Iris pigment epithelial cell (primary cell): ENCODE data around the gene IL17REL.

Experiments used
- DNase-seq: peaks from one replicate; pipeline ENCODE4 v3.0.0-alpha.2; 2011; ENCODE audit warnings: low read depth

The IL17REL gene

GRCh38 chr22:50012211-50013181 is at the start of gene IL17REL:
Gene IL17REL (minus strand): TSS chr22:50012765. CDS start chr22:50012646, 119 bp downstream.
- no peak for DNase-seq

GRCh38 chr22:50061824-50062355 is 49.3 kb upstream of the IL17REL start:
- no peak for DNase-seq

- no peak for DNase-seq
Measured at GRCh38 chr22:50061141-50061823, 48.7 kb upstream of the IL17REL start.

GRCh38 chr22:50060441-50061140 is 48.0 kb upstream of the IL17REL start:
- DNase-seq, result no peak

- DNase-seq, result no peak
Measured at GRCh38 chr22:50059881-50060262, 47.3 kb upstream of the IL17REL start.

- DNase-seq, result peak; percentile 37
Measured at GRCh38 chr22:50058906-50059880, 46.6 kb upstream of the IL17REL start.

GRCh38 chr22:50058061-50058905 is 45.7 kb upstream of the IL17REL start, which contains the start of gene TTLL8:
Gene TTLL8 (minus strand): TSS chr22:50058298.
- no peak for DNase-seq

GRCh38 chr22:50057278-50058060 is 44.9 kb upstream of the IL17REL start:
- no peak for DNase-seq

GRCh38 chr22:50056214-50056972 is 43.8 kb upstream of the IL17REL start:
- DNase-seq, result no peak

- no peak for DNase-seq
Measured at GRCh38 chr22:50053861-50054260, 41.3 kb upstream of the IL17REL start.

- no peak for DNase-seq
Measured at GRCh38 chr22:50051930-50052329, 39.4 kb upstream of the IL17REL start.

GRCh38 chr22:50049299-50050195 is 37.0 kb upstream of the IL17REL start:
- DNase-seq, result no peak

GRCh38 chr22:50048836-50049235 is 36.3 kb upstream of the IL17REL start:
- no peak for DNase-seq

GRCh38 chr22:50048061-50048765 is 35.6 kb upstream of the IL17REL start:
- DNase-seq, result no peak

GRCh38 chr22:50047346-50047745 is 34.8 kb upstream of the IL17REL start:
- no peak for DNase-seq

- DNase-seq, result no peak
Measured at GRCh38 chr22:50046481-50047245, 34.1 kb upstream of the IL17REL start.
